RWPE2 (cell line): ENCODE results near the gene TSEN15.
A peak's percentile ranks its signal among the peaks of the same experiment; 100 is the strongest.

Experiments
- ATAC-seq: fragments of 200-7000 bp; cut with Tn5 transposase; 3 replicates; pipeline ENCODE4 v1.9.1; 2021; ENCODE audit warnings: low read depth
- DNase-seq: peaks from one replicate; pipeline ENCODE4 v3.0.0-alpha.2; 2020; ENCODE audit warnings: low spot score
- H3K27ac ChIP-seq: fragments of 450-650 bp; 2 replicates; pipeline ENCODE4 v1.5.1; 2017; ENCODE audit warnings: mild to moderate bottlenecking; ENCODE audit not compliant: poor library complexity, severe bottlenecking
- H3K27me3 ChIP-seq: fragments of 250-450 bp; sonication (Bioruptor Pico); 2 replicates; pipeline ENCODE4 v1.5.1; 2021; ENCODE audit warnings: mild to moderate bottlenecking, moderate library complexity; ENCODE audit not compliant: insufficient read depth, poor library complexity, severe bottlenecking
- H3K36me3 ChIP-seq: fragments of 250-450 bp; sonication (Bioruptor Pico); 2 replicates; pipeline ENCODE4 v1.5.1; 2020; ENCODE audit warnings: low read depth, mild to moderate bottlenecking, moderate library complexity
- H3K4me1 ChIP-seq: fragments of 250-450 bp; sonication (Bioruptor Pico); 2 replicates; pipeline ENCODE4 v1.5.1; 2021; ENCODE audit warnings: mild to moderate bottlenecking, moderate library complexity; ENCODE audit not compliant: insufficient read depth, poor library complexity, severe bottlenecking
- H3K4me3 ChIP-seq: fragments of 250-450 bp; sonication (Bioruptor Pico); 2 replicates; pipeline ENCODE4 v1.5.1; 2021; ENCODE audit warnings: mild to moderate bottlenecking, moderate library complexity; ENCODE audit not compliant: severe bottlenecking
- H3K9me3 ChIP-seq: fragments of 250-450 bp; sonication (Bioruptor Pico); 2 replicates; pipeline ENCODE4 v1.5.1; 2021; ENCODE audit warnings: mild to moderate bottlenecking, moderate library complexity; ENCODE audit not compliant: severe bottlenecking
- TF ChIP-seq, protein P1 (sequence below): fragments of 450-650 bp; IDR thresholded peaks from one replicate; pipeline ENCODE4 v1.5.1; 2017; ENCODE audit warnings: mild to moderate bottlenecking, moderate library complexity; ENCODE audit not compliant: poor library complexity, severe bottlenecking

Gene TSEN15

GRCh38 chr1:184114818-184115398 lies 63.4 kb downstream of the TSEN15 start:
- Histone ChIP-seq H3K27me3 (no peaks in the 10 kb centered on the region), H3K36me3 (no peaks in the 10 kb centered on the region), H3K4me3 (no peak overlapping the region), H3K4me1 (peaks cover 3% of the 10 kb centered on the region), H3K9me3 (no peaks in the 10 kb centered on the region), H3K27ac (no peak overlapping the region)
- TF ChIP-seq, protein P1, sequence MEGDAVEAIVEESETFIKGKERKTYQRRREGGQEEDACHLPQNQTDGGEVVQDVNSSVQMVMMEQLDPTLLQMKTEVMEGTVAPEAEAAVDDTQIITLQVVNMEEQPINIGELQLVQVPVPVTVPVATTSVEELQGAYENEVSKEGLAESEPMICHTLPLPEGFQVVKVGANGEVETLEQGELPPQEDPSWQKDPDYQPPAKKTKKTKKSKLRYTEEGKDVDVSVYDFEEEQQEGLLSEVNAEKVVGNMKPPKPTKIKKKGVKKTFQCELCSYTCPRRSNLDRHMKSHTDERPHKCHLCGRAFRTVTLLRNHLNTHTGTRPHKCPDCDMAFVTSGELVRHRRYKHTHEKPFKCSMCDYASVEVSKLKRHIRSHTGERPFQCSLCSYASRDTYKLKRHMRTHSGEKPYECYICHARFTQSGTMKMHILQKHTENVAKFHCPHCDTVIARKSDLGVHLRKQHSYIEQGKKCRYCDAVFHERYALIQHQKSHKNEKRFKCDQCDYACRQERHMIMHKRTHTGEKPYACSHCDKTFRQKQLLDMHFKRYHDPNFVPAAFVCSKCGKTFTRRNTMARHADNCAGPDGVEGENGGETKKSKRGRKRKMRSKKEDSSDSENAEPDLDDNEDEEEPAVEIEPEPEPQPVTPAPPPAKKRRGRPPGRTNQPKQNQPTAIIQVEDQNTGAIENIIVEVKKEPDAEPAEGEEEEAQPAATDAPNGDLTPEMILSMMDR: no peak
- no peak for DNase-seq
- ATAC-seq: no peak

- TF ChIP-seq, protein P1: no peak
- Histone ChIP-seq H3K4me1 (peaks cover 3% of the 10 kb centered on the region), H3K27ac (no peak overlapping the region), H3K27me3 (no peaks in the 10 kb centered on the region), H3K4me3 (no peak overlapping the region), H3K9me3 (no peaks in the 10 kb centered on the region), H3K36me3 (no peaks in the 10 kb centered on the region)
- ATAC-seq (no peak), DNase-seq (no peak)
Observed at GRCh38 chr1:184116287-184116686, 64.8 kb downstream of the TSEN15 start.

DNA sequence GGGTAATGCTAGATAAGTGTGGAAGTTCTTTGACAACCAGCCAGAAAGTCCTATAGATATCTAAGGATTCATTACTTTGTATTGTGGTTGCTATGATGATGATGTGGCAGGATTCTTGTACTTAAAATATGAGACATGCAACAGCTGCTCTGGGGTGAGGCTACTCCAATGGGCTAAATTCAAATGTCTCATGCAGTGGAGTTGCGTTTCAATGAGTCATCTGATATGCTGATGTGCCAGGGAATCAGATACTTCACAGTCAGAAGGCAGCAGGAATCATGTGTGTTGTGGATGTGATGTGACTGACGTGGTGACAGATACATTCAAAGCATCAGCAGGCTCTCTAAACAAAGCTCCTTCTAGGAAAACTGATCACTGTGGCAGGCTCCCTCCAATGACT lies 66.5 kb downstream of the TSEN15 start:
- Histone ChIP-seq H3K27ac (no peak overlapping the region), H3K4me1 (no peaks in the 10 kb centered on the region), H3K9me3 (no peaks in the 10 kb centered on the region), H3K4me3 (no peak overlapping the region), H3K27me3 (no peaks in the 10 kb centered on the region), H3K36me3 (no peaks in the 10 kb centered on the region)
- DNase-seq (no peak), ATAC-seq (peak; percentile 93)
- TF ChIP-seq, protein P1: no peak
